Vagina (tissue), 2 donors: ENCODE data around the gene CALML5. TPM values are rescaled to one million over a fixed set of nuclear protein-coding genes. Genes with fewer than 3 reads are reported as not detected.

Experiments
- DNase-seq, 2 donors: peaks; one replicate each; pipeline ENCODE4 v3.0.0-alpha.2; 2017; ENCODE audit errors: extremely low spot score in 2 of 2
- H3K27ac ChIP-seq: fragments of 200-600 bp; sonication (generic); one replicate; pipeline ENCODE4 v1.5.1; 2019
- H3K27me3 ChIP-seq: fragments of 200-600 bp; sonication (generic); one replicate; pipeline ENCODE4 v1.5.1; 2019
- H3K36me3 ChIP-seq, 2 donors: fragments of 200-600 bp; sonication (generic); one replicate each; pipeline ENCODE4 v1.5.1; 2017 to 2019
- H3K4me1 ChIP-seq: fragments of 200-600 bp; sonication (generic); one replicate; pipeline ENCODE4 v1.5.1; 2019
- H3K4me3 ChIP-seq, 2 donors: fragments of 200-600 bp; sonication (generic); 1 replicate in 1 of 2; 2 replicates in 1 of 2; pipeline ENCODE4 v1.5.1; 2016 to 2019
- H3K9me3 ChIP-seq: fragments of 200-600 bp; sonication (generic); one replicate; pipeline ENCODE4 v1.5.1; 2019
- POLR2A ChIP-seq, 2 donors: fragments of 450-650 bp; IDR thresholded peaks; one replicate each; pipeline ENCODE4 v1.6.1; 2017; ENCODE audit warnings: antibody characterized with exemption in 2 of 2, mild to moderate bottlenecking in 2 of 2, moderate library complexity in 2 of 2
- POLR2AphosphoS5 ChIP-seq, 2 donors: sonication (generic); formaldehyde crosslinking; IDR thresholded peaks; one replicate each; pipeline ENCODE4 v1.9.0; 2017; ENCODE audit warnings: antibody characterized with exemption in 2 of 2, mild to moderate bottlenecking in 2 of 2, low read depth in 1 of 2; ENCODE audit not compliant: insufficient read depth in 1 of 2
- intact Hi-C: fragments of 100-400 bp; cut with DNase I; formaldehyde crosslinking; loops from one replicate; pipeline ENCODE4 v1.15.1; 2023
- total RNA-seq: library from RNA; depleted of rRNA; stranded (reverse); fragments of >200 nt; gene quantifications from one replicate; pipeline ENCODE4 v1.2.3, GENCODE V29; 2016
- TF ChIP-seq, protein P1 (sequence below), 3 experiments: fragments of 450-650 bp in 2 of 3; fragments of 200-600 bp in 1 of 3; sonication (generic) in 1 of 3; IDR thresholded peaks; one replicate each; pipeline ENCODE4 v1.5.1; 2017 to 2019; ENCODE audit warnings: antibody characterized with exemption in 3 of 3, mild to moderate bottlenecking in 2 of 3, moderate library complexity in 2 of 3

Gene CALML5
- total RNA-seq, 1 donor from 2014 or later: 102 TPM

- TF ChIP-seq POLR2A (IDR thresholded peaks at IDR 0.05) (no peak), POLR2AphosphoS5 (IDR thresholded peaks at IDR 0.05; ENCODE audit: insufficient read depth in 1 of 2, low read depth in 1 of 2) (no peak)
- TF ChIP-seq, protein P1, sequence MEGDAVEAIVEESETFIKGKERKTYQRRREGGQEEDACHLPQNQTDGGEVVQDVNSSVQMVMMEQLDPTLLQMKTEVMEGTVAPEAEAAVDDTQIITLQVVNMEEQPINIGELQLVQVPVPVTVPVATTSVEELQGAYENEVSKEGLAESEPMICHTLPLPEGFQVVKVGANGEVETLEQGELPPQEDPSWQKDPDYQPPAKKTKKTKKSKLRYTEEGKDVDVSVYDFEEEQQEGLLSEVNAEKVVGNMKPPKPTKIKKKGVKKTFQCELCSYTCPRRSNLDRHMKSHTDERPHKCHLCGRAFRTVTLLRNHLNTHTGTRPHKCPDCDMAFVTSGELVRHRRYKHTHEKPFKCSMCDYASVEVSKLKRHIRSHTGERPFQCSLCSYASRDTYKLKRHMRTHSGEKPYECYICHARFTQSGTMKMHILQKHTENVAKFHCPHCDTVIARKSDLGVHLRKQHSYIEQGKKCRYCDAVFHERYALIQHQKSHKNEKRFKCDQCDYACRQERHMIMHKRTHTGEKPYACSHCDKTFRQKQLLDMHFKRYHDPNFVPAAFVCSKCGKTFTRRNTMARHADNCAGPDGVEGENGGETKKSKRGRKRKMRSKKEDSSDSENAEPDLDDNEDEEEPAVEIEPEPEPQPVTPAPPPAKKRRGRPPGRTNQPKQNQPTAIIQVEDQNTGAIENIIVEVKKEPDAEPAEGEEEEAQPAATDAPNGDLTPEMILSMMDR (IDR thresholded peaks at IDR 0.05): no peak
- Histone ChIP-seq H3K36me3 (no peaks in the 10 kb centered on the region), H3K4me1 (peaks cover 7% of the 10 kb centered on the region), H3K4me3 (peak overlapping the region; percentile 13 to 39), H3K27ac (peak overlapping the region; percentile 47), H3K9me3 (no peaks in the 10 kb centered on the region), H3K27me3 (no peaks in the 10 kb centered on the region)
- no peak for DNase-seq
- intact Hi-C loops: no loop called here
Measured at GRCh38 chr10:5525561-5526341, 26.4 kb upstream of the CALML5 start.

DNA sequence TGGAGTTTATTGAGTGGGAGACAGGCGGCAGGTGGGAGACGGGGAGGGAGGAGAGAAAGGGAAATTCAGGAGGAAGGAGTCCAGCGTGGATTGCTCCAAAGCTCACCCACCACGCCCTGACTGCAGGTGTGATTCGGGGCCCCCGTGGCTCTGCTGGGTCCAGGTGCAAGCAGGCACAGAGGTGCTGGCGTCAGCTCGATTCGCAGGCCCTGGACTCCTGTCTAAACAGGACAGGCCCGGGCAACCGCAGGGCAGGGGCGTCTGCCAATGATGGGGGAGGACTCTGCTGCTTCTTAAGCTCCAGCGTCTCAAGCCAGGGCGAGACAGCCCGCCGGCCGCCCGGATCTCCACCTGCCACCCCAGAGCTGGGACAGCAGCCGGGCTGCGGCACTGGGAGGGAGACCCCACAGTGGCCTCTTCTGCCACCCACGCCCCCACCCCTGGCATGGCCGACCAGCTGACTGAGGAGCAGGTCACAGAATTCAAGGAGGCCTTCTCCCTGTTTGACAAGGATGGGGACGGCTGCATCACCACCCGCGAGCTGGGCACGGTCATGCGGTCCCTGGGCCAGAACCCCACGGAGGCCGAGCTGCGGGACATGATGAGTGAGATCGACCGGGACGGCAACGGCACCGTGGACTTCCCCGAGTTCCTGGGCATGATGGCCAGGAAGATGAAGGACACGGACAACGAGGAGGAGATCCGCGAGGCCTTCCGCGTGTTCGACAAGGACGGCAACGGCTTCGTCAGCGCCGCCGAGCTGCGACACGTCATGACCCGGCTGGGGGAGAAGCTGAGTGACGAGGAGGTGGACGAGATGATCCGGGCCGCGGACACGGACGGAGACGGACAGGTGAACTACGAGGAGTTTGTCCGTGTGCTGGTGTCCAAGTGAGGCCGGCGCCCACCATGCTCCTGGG, 25.5 kb upstream of the CALML5 start, which contains the start of gene CALML3:
Gene CALML3, plus strand, starts transcription at position 321 of the 920 bp plus-strand sequence. Its CDS starts 125 bp downstream, at position 446.
- Histone ChIP-seq H3K4me3 (peak within 1 kb of the TSS; percentile 13 to 39), H3K27me3 (no peaks in the 10 kb centered on the region), H3K4me1 (peaks cover 7% of the 10 kb centered on the region), H3K9me3 (no peaks in the 10 kb centered on the region), H3K27ac (peak within 1 kb of the TSS; percentile 47), H3K36me3 (no peaks in the 10 kb centered on the region)
- intact Hi-C loops: no loop called here
- no peak for TF ChIP-seq POLR2A (IDR thresholded peaks at IDR 0.05)
- TF ChIP-seq, protein P1 (IDR thresholded peaks at IDR 0.05): no peak
- TF ChIP-seq POLR2AphosphoS5 (IDR thresholded peaks at IDR 0.05; ENCODE audit: insufficient read depth in 1 of 2, low read depth in 1 of 2): peak in 1 of 2 donors; percentile 30
- DNase-seq: no peak

DNA sequence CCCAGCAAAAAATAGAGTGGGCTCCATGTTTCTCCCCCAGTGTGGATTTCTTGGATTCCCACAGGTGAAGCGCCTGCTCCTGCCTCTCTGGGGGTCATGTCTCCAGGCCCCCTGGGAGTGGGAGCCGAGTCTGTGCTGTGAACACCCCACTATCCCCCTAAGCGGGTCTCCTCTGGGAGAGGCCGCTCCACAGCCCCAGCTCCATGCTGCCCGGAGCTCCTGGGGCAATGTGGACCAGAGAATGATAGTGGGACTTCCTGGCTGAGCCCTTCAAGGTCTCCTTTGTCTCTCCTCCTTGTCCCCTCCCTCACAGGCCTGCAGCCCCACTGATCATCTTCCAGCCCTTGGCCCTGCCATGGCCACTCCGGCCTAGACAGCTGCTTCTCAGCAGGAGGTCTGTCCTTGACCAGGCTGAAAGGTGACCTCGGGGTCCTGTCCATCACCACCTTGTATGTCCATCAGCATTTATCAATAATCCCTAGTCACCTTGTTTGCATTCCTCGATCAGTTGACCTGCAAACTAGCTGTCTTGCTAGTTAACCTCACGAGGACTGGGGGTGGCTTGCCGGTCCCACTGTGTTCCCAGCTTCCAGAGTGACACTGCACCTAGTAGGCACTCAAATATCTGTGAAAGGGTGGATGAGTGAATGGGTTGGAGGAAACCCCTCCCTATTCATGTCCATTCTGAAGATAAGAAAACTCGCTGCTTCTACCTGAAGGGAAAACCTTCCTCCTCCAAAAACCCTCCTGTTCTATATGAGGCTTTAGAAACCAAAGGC, 24.6 kb upstream of the CALML5 start:
- no peaks in the 10 kb centered on the region for H3K36me3 ChIP-seq
- peaks cover 7% of the 10 kb centered on the region for H3K4me1 ChIP-seq
- H3K27me3 ChIP-seq: no peaks in the 10 kb centered on the region
- H3K27ac ChIP-seq: no peak overlapping the region
- no peak overlapping the region for H3K4me3 ChIP-seq
- intact Hi-C loops: no loop called here
- no peak for DNase-seq
- H3K9me3 ChIP-seq: no peaks in the 10 kb centered on the region
- no peak for TF ChIP-seq POLR2A (IDR thresholded peaks at IDR 0.05)
- TF ChIP-seq POLR2AphosphoS5 (IDR thresholded peaks at IDR 0.05; ENCODE audit: insufficient read depth in 1 of 2, low read depth in 1 of 2): no peak
- TF ChIP-seq, protein P1 (IDR thresholded peaks at IDR 0.05): no peak

DNA sequence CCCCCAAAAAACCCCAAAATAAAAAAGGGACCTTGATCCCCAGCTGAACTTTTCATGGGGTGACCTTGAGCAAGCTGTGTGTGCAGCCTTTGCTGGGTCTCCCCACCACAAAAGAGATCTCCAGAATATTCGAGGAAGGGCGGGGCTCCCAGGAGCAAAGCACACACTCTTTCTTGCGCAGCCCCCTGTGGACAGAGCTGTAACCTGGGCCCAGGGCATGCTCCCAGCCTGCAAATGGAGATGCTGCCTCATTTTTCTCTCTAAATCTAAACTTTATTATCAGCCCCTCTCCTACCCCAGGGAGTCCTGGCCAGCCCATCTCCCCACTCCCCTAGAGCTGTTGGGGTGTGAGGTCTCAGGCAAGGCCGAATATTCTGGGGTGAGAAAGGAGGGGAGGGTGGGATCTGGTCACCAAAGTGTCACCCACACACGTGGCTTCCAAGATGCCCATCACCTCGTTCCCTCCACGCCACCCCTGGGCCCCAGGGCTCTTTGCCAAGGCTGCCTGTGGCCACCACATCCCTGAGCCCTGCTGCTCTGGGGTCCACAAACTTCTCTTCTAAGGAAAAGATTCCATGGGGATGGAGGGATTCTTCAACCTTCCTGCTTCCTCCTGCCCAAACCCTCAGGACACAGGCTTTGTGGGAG, 23.7 kb upstream of the CALML5 start:
- DNase-seq: no peak
- TF ChIP-seq, protein P1 (IDR thresholded peaks at IDR 0.05): no peak
- TF ChIP-seq POLR2A (IDR thresholded peaks at IDR 0.05): no peak
- no peak for TF ChIP-seq POLR2AphosphoS5 (IDR thresholded peaks at IDR 0.05; ENCODE audit: insufficient read depth in 1 of 2, low read depth in 1 of 2)
- H3K9me3 ChIP-seq: no peaks in the 10 kb centered on the region
- intact Hi-C loops: no loop called here
- H3K36me3 ChIP-seq: no peaks in the 10 kb centered on the region
- no peak overlapping the region for H3K27ac ChIP-seq
- no peaks in the 10 kb centered on the region for H3K27me3 ChIP-seq
- H3K4me1 ChIP-seq: peaks cover 7% of the 10 kb centered on the region
- H3K4me3 ChIP-seq: no peak overlapping the region
